ENCODE measurements around the gene FBXL3.

- TF ChIP-seq ZNF274 (IDR thresholded peaks at IDR 0.05; ENCODE audit: low read length) (no peak), ZNF274 (tag by site-specific recombination; IDR thresholded peaks at IDR 0.05; ENCODE audit: borderline replicate concordance) (no peak), ZNF488 (tag by site-specific recombination; IDR thresholded peaks at IDR 0.05) (no peak), ZNF596 (tag by site-specific recombination; IDR thresholded peaks at IDR 0.05) (no peak), CTCF (tag by site-specific recombination; IDR thresholded peaks at IDR 0.05) (no peak), ZFP37 (tag by site-specific recombination; IDR thresholded peaks at IDR 0.05) (no peak), PRDM2 (tag by site-specific recombination; IDR thresholded peaks at IDR 0.05; ENCODE audit: borderline replicate concordance) (no peak), TSHZ1 (tag by site-specific recombination; IDR thresholded peaks at IDR 0.05; ENCODE audit: borderline replicate concordance) (no peak), ZNF292 (tag by site-specific recombination; IDR thresholded peaks at IDR 0.05; ENCODE audit: borderline replicate concordance, low read depth) (no peak), ZNF266 (tag by site-specific recombination; IDR thresholded peaks at IDR 0.05; ENCODE audit: low read depth) (no peak), ZBTB11 (tag by site-specific recombination; conservative IDR thresholded peaks at IDR 0.05; ENCODE audit: low read depth) (no peak), KLF10 (tag by site-specific recombination; IDR thresholded peaks at IDR 0.05) (no peak), ZNF175 (tag by site-specific recombination; IDR thresholded peaks at IDR 0.05) (no peak), GLI4 (tag by site-specific recombination; IDR thresholded peaks at IDR 0.05) (no peak), ZBTB1 (tag by site-specific recombination; IDR thresholded peaks at IDR 0.05) (no peak)
These were observed 29.4 kb upstream of the FBXL3 start for GRCh38 chr13:77056382-77056781.

Measured in HEK293 (cell line).